NT2/D1 (cell line): ENCODE measurements around the gene SENP3.

ENCODE experiments used
- SUZ12 ChIP-seq: IDR thresholded peaks from 2 replicates; pipeline ENCODE4 v1.6.1; 2011; ENCODE audit not compliant: insufficient read length, insufficient read depth; ENCODE audit errors: extremely low read depth
- YY1 ChIP-seq: IDR thresholded peaks from 2 replicates; pipeline ENCODE4 v1.6.1; 2011; ENCODE audit not compliant: insufficient read length, insufficient read depth

DNA sequence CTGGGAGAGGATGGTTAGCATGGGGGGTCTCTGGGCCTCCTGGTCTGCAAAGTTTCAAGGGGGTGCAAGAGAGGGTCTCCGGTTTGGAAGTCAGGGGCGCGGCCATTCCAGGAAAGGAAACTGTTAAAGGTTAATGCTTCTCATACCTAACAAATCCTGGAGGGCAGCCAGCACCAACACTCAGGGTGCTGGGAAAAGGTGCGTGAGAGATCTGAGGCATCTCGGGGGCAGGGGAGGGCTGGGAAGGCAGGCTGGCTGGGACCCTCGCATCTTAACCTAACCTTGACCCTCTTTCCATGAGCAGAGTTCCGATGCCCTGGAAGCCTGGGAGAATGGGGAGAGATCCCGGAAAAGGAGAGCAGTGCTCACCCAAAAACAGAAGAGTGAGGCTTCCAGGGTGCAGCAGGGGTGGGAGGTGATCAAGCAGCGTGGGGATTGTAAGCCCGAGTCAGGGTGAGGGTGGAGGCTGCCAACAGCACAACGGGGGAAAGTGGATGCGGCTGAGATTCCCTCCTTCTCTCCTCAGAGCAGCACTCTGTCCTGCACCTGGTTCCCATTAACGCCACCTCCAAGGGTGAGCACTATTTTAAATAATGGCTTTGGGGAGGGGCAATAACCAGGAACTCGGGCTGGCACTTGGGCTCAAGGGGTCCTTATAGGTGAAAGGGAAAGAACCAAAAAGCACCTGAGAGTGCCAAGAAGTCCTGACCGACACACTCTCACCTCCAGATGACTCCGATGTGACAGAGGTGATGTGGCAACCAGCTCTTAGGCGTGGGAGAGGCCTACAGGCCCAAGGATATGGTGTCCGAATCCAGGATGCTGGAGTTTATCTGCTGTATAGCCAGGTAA, 2.2 kb upstream of the SENP3 start:
- TF ChIP-seq SUZ12 (no peak), YY1 (no peak)
